GM18909 (cell line): ENCODE data around the gene ZNF565.
"Not testable (repeated sequence)": the region's sequence is repeated elsewhere in the genome, so short reads cannot be mapped to it uniquely, and the experiment has no call there.

ENCODE experiments used
- ATAC-seq: cut with Tn5 transposase; IDR thresholded peaks from one replicate; pipeline ENCODE4 v1.9.1; 2021; ENCODE audit warnings: mild to moderate bottlenecking; ENCODE audit not compliant: unreplicated experiment, poor library complexity

ZNF565 gene

DNA sequence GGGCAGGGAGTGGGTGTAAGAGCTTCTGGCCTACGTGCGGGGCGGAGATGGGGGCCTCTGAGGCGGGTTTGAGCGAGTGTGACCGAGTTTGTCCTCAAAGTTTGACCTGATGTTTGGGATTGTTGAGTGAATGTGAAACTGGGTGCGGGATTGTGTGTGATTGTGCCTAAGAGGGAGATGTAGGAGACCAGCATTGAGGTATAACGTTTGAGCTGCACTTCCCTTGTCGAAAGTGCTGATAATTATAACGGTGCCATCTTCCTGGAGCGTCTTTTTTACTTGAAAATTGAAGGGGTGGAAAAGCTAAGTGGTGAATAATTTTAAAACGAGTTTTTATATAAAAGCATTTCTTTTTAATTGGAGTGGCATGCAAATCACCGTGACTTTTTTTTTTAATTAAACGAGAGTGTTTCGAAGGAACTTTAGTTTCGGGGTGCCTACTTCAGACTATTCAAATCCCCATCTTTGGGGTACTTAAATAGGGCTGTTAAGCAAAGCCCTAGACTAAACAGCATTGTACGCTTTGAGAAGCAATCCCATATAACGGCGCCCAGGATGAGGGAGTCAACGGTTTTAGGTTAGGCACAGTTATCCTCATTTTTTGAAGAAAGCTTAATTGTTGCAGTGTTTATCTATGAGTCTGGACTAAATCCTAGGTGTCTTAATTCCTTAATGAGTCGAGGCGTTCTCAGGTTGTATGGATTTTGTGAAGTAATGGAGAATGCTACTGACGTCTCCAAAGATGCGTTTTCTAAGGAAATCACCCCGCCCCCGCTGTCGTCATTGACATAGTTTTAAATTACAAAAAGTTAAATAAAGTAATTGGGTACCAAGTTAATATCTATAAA, 1.0 kb upstream of the ZNF565 start:
- no peak for ATAC-seq

- ATAC-seq: no peak
Observed at GRCh38 chr19:36212895-36213294, 1.6 kb downstream of the ZNF565 start.

GRCh38 chr19:36210497-36210896, 4.0 kb downstream of the ZNF565 start:
- ATAC-seq: no peak

GRCh38 chr19:36209372-36209771, 5.1 kb downstream of the ZNF565 start:
- no peak for ATAC-seq

- no peak for ATAC-seq
Observed at GRCh38 chr19:36207605-36208252, 6.7 kb downstream of the ZNF565 start.

DNA sequence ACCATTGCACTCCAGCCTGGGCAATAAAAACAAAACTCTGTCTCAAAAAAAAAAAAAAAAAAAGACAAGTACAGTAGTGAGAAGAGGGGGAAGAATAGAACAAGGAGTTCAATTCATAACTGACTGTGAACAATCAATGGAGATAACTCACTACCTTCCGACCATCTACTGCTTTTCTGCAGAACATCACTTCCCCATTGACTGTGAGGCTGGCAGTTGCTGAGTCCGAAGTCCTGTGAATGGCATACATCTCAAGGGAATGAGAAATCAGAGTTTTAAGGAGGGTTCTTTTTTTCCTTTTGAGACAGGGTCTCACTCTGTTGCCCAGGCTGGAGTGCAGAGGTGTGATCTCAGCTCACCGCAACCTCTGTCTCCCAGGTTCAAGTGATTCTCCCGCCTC, 11.2 kb downstream of the ZNF565 start:
- ATAC-seq: no peak

DNA sequence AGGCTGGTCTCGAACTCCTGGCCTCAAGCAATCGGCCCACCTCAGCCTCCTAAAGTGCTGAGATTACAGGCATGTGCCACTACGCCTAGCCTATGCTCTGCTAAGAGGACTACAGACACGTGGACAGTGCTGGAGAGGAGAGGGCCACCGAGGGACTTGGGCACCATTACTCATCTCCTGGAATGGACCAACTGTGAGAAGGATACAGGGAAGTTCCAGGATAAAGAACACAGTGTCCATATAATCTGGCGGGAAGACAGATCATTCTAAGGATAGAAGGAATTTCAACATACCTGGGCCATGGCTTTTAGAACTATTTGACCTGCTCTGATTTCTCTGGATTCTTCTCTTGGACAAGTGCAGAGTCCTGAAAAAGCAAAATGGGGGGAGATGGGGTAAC, 12.8 kb downstream of the ZNF565 start:
- no peak for ATAC-seq

GRCh38 chr19:36198119-36198518, 16.3 kb downstream of the ZNF565 start:
- ATAC-seq: no peak

- no peak for ATAC-seq
Observed at GRCh38 chr19:36196249-36196648, 18.2 kb downstream of the ZNF565 start.

DNA sequence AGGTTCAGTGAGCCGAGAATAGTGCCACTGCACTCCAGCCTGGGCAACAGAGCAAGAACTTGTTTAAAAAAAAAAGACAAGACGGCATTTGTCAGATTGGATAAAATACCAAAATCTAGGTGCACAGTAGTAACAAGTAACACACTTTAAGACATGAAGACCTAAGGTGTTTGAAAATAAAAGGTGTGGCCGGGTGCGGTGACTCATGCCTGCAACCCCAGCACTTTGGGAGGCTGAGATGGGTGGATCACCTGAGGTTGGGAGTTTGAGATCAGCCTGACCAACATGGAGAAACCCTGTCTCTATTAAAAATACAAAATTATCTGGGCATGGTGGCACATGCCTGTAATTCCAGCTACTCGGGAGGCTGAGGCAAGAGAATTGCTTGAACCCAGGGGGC, 27.7 kb downstream of the ZNF565 start:
- ATAC-seq: not testable (repeated sequence)

DNA sequence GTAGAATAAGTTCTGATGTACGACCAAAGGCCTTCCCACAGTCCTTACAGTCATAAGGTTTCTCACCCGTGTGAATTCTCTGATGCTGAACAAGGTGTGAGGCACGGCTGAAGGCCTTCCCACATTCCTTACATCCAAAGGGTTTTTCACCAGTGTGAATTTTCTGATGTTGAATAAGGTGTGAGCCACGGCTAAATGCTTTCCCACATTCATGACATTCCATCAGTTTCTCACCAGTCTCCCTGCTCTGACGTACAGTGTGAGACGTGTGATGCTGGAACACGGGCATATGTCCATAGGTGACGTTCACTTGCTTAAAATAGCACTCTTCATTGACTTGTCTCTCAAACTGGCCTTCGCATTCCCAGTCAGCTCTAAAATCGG, 31.2 kb downstream of the ZNF565 start:
- no peak for ATAC-seq

DNA sequence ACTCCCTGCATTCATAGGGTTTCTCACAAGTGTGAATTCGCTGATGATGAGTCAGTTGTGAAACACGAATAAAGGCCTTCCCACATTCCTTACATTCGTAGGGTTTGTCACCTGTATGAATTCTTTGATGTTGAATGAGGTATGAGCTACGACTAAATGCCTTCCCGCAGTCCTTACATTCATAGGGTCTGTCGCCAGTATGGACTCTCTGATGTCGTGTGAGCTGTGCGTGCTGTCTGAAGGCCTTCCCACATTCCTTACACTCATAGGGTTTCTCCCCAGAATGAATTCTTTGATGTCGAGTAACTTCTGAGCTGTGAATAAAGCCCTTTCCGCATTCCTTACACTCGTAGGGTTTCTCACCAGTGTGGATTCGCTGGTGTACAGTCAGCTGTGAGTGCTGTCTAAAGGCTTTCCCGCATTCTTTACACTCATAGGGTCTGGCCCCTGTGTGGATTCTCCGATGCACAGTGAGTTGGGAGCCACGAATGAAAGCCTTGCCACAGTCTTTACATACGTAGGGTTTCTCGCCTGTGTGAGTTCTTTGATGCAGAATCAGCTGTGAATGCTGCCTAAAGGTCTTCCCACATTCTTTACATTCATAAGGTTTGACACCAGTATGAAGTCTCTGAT, 31.7 kb downstream of the ZNF565 start:
- ATAC-seq: no peak

- ATAC-seq: not testable (repeated sequence)
Observed at GRCh38 chr19:36179077-36179476, 35.4 kb downstream of the ZNF565 start.

GRCh38 chr19:36173846-36174245, 40.6 kb downstream of the ZNF565 start:
- ATAC-seq: not testable (repeated sequence)

DNA sequence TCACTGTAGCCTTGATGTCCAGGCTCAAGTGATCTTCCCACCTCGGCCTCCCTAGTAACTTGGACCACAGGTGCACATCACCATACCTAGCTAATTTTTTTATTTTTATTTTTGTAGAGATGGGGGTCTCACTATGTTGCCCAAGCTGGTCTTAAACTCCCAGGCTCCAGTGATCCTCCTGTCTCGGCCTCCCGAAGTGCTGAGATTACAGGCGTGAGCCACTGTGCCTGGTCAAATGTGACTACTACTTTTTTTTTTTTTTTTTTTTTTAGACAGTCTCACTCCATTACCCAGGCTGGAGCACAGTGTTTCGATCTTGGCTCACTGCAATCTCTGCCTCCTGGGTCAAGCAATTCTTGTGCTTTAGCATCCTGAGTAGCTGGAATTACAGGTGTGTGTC, 41.6 kb downstream of the ZNF565 start:
- no peak for ATAC-seq

- ATAC-seq: no peak
Observed at GRCh38 chr19:36169084-36169760, 45.2 kb downstream of the ZNF565 start.

DNA sequence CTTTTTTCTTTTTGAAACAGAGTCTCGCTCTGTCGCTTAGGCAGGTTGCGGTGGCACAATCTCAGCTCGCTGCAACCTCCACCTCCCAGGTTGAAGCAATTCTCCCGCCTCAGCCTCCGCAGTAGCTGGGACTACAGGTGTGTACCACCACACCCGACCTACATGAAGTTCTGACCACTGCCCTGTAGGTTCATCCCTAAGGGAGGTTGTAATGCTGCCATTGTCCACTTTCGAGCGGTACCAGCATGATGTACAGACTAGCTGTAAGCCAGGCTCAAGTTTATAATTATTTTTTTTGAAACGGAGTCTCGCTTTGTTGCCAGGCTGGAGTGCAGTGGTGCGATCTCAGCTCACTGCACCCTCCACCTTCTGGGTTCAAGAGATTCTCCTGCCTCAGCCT, 50.7 kb downstream of the ZNF565 start:
- ATAC-seq: no peak

GRCh38 chr19:36160821-36161596, 53.5 kb downstream of the ZNF565 start:
- ATAC-seq: no peak

GRCh38 chr19:36153126-36153525, 61.3 kb downstream of the ZNF565 start:
- no peak for ATAC-seq
